ENCODE results near the gene KIF6.

KIF6 gene

GRCh38 chr6:39417440-39417839 is 307.8 kb downstream of the KIF6 start:
- Histone ChIP-seq H3K4me1 (ENCODE audit: control insufficient read depth, insufficient read depth, low read length) (no peaks in the 10 kb centered on the region; the same call in 1 of the 2 replicates), H3K36me3 (ENCODE audit: control insufficient read depth in 2 of 2, insufficient read depth in 1 of 2, low read length in 2 of 2) (no peaks in the 10 kb centered on the region), H3K4me3 (ENCODE audit: low read depth, low read length) (no peak overlapping the region), H3K9me3 (ENCODE audit: control insufficient read depth, insufficient read depth, low read depth, low read length) (no peaks in the 10 kb centered on the region), H3K27ac (ENCODE audit: extremely low read depth, low read depth, low read length) (no peak overlapping the region)
- ChIA-PET CTCF (interaction anchor here (0.6 to 0.7 kb wide), 3 partner anchors 66 to 1668 kb away, joined by 3 to 4 read pairs (median 3); no protein-coding TSS in a partner anchor), POLR2A (no interaction called here)
- no peak for TF ChIP-seq BCL11B (tag by site-specific recombination; IDR thresholded peaks at IDR 0.05; ENCODE audit: low read depth)

- Histone ChIP-seq H3K4me1 (ENCODE audit: control insufficient read depth, insufficient read depth, low read length) (no peaks in the 10 kb centered on the region; the same call in 1 of the 2 replicates), H3K27ac (ENCODE audit: extremely low read depth, low read depth, low read length) (no peak overlapping the region), H3K4me3 (ENCODE audit: low read depth, low read length) (no peak overlapping the region), H3K36me3 (ENCODE audit: control insufficient read depth in 2 of 2, insufficient read depth in 1 of 2, low read length in 2 of 2) (no peaks in the 10 kb centered on the region), H3K9me3 (ENCODE audit: control insufficient read depth, insufficient read depth, low read depth, low read length) (no peaks in the 10 kb centered on the region)
- ChIA-PET CTCF (interaction anchor here (0.6 to 0.9 kb wide), 2 partner anchors 529 to 1667 kb away, joined by 3 read pairs; no protein-coding TSS in a partner anchor), POLR2A (no interaction called here)
- peak; percentile 31 for TF ChIP-seq ZNF335 (tag by site-specific recombination; conservative IDR thresholded peaks at IDR 0.05)
- TF ChIP-seq GLIS1 (tag by site-specific recombination; IDR thresholded peaks at IDR 0.05) = no peak
- TF ChIP-seq ZBTB7A (tag by site-specific recombination; IDR thresholded peaks at IDR 0.05; ENCODE audit: low read depth) = no peak
- TF ChIP-seq ZNF777 (tag by site-specific recombination; IDR thresholded peaks at IDR 0.05; ENCODE audit: borderline replicate concordance) = no peak
Measured at GRCh38 chr6:39416728-39417127, 308.5 kb downstream of the KIF6 start.

GRCh38 chr6:39416026-39416425 is 309.2 kb downstream of the KIF6 start:
- no peaks in the 10 kb centered on the region for H3K9me3 ChIP-seq (ENCODE audit: control insufficient read depth, insufficient read depth, low read depth, low read length)
- no peaks in the 10 kb centered on the region for H3K36me3 ChIP-seq (ENCODE audit: control insufficient read depth in 2 of 2, insufficient read depth in 1 of 2, low read length in 2 of 2)
- H3K27ac ChIP-seq (ENCODE audit: extremely low read depth, low read depth, low read length) = no peak overlapping the region
- POLR2A ChIA-PET = no interaction called here
- H3K4me3 ChIP-seq (ENCODE audit: low read depth, low read length) = no peak overlapping the region
- H3K4me1 ChIP-seq (ENCODE audit: control insufficient read depth, insufficient read depth, low read length) = no peaks in the 10 kb centered on the region; the same call in 1 of the 2 replicates
- TF ChIP-seq ZNF169 (tag by site-specific recombination; IDR thresholded peaks at IDR 0.05) = no peak
- TF ChIP-seq ZNF157 (tag by site-specific recombination; IDR thresholded peaks at IDR 0.05) = no peak
- no peak for TF ChIP-seq IKZF3 (tag by site-specific recombination; IDR thresholded peaks at IDR 0.05)
- TF ChIP-seq ZNF404 (tag by site-specific recombination; IDR thresholded peaks at IDR 0.05) = no peak
- TF ChIP-seq HOXC10 (CRISPR knock-in tag; IDR thresholded peaks at IDR 0.05) = no peak
- TF ChIP-seq ZNF585B (tag by site-specific recombination; IDR thresholded peaks at IDR 0.05) = no peak
- no peak for TF ChIP-seq ZNF24 (tag by site-specific recombination; IDR thresholded peaks at IDR 0.05)
- TF ChIP-seq ZNF514 (tag by site-specific recombination; IDR thresholded peaks at IDR 0.05) = no peak
- TF ChIP-seq ZNF248 (tag by site-specific recombination; IDR thresholded peaks at IDR 0.05) = no peak
- no peak for TF ChIP-seq ZNF19 (tag by site-specific recombination; IDR thresholded peaks at IDR 0.05; ENCODE audit: low read depth)
- no peak for TF ChIP-seq PRDM10 (tag by site-specific recombination; IDR thresholded peaks at IDR 0.05)
- TF ChIP-seq ZNF155 (tag by site-specific recombination; IDR thresholded peaks at IDR 0.05) = no peak
- no peak for TF ChIP-seq ZBTB17 (tag by site-specific recombination; IDR thresholded peaks at IDR 0.05)
- no peak for TF ChIP-seq ZSCAN30 (tag by site-specific recombination; IDR thresholded peaks at IDR 0.05)
- no peak for TF ChIP-seq ZNF311 (tag by site-specific recombination; IDR thresholded peaks at IDR 0.05; ENCODE audit: borderline replicate concordance)
- no peak for TF ChIP-seq ZNF768 (tag by site-specific recombination; IDR thresholded peaks at IDR 0.05)
- no peak for TF ChIP-seq BCL6B (tag by site-specific recombination; IDR thresholded peaks at IDR 0.05)
- no peak for TF ChIP-seq WT1 (tag by site-specific recombination; IDR thresholded peaks at IDR 0.05)
- CTCF ChIA-PET = no interaction called here
